ENCODE measurements around the gene ACR. TPM values are rescaled to one million over a fixed set of nuclear protein-coding genes. Genes with fewer than 3 reads are reported as not detected.

Gene ACR
- total RNA-seq, 1 experiment from 2014 or later, result not detected

GRCh38 chr22:50714631-50715179, 23.3 kb upstream of the ACR start:
- in situ Hi-C loops (cut with HindIII; ENCODE audit: low sequenced_read_pairs), result no loop called here

DNA sequence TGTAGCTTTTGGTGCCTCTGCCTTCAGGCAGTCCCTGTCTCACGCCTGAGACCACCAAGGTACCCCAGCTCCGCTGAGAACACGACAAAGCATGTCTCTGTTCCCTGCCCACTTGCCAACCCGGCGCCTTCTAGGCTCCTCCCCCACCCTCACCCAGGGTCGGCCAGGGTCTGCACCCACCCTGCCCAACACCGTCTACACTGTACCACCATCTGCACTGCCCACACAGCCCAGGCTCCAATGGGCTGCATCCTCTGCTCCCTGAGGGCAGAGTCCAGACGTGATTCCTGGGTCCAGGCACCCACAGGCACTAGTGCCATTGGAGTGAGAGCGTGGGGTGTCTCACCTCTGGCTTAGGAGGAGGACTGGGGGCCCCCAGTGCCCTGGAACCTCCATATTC, 22.8 kb upstream of the ACR start:
- DNase-seq (ENCODE audit: low spot score), result no peak
- in situ Hi-C loops (cut with HindIII; ENCODE audit: low sequenced_read_pairs), result no loop called here

More at GRCh38 chr22:50714631-50715179, 23.3 kb upstream of the ACR start:
- peak; percentile 29 for DNase-seq (ENCODE audit: low spot score)

GRCh38 chr22:50715776-50716175, 22.2 kb upstream of the ACR start:
- no peak for DNase-seq (ENCODE audit: low spot score)
- in situ Hi-C loops (cut with HindIII; ENCODE audit: low sequenced_read_pairs), result no loop called here

- in situ Hi-C loops (cut with HindIII; ENCODE audit: low sequenced_read_pairs), result no loop called here
- no peak for DNase-seq (ENCODE audit: low spot score)
Observed at GRCh38 chr22:50716290-50717024, 21.5 kb upstream of the ACR start.

GRCh38 chr22:50717709-50718351, 20.2 kb upstream of the ACR start:
- in situ Hi-C loops (cut with HindIII; ENCODE audit: low sequenced_read_pairs), result no loop called here
- DNase-seq (ENCODE audit: low spot score), result peak; percentile 66

DNA sequence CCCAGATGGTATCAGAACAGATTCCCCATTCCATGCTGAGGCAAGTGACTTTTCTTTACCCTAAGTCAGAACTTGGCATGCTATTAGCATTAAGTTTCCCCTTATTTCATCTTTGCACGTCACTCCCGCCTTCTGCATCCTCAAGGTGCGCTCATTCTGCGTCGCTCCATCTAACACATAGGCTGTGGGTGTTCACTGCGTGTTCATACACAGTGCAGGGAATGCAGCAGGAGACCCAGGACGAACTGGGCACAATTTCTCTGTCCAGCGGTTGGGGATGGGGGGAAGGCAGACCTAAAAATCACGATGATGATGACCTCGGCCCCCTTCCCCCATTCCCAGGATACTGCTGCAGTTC, 19.7 kb upstream of the ACR start:
- in situ Hi-C loops (cut with HindIII; ENCODE audit: low sequenced_read_pairs), result no loop called here
- no peak for DNase-seq (ENCODE audit: low spot score)

DNA sequence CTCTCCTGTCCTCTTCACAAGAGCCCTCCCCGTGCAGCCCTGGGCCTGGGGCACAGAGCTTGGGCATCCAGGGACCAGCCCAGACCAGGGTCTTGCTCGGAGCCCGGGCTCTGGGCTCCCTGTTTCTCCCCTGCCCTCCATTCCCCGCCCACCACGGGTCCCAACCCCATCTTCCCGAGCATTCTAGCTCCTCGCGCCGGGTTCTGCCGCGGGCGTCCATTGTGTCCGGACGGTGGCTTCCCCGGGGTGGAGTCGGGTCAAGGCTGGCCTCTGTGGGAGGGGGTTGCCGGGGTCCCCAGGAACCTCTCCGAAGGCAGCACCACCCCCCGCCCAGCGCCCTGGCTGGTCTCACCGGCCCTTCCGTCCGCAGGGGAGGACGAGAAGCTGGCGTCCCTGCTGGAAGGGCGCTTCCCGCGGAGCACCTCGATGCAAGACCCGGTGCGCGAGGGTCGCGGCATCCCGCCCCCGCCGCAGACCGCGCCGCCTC, 18.1 kb upstream of the ACR start:
- DNase-seq (ENCODE audit: low spot score), result no peak
- in situ Hi-C loops (cut with HindIII; ENCODE audit: low sequenced_read_pairs), result no loop called here

DNA sequence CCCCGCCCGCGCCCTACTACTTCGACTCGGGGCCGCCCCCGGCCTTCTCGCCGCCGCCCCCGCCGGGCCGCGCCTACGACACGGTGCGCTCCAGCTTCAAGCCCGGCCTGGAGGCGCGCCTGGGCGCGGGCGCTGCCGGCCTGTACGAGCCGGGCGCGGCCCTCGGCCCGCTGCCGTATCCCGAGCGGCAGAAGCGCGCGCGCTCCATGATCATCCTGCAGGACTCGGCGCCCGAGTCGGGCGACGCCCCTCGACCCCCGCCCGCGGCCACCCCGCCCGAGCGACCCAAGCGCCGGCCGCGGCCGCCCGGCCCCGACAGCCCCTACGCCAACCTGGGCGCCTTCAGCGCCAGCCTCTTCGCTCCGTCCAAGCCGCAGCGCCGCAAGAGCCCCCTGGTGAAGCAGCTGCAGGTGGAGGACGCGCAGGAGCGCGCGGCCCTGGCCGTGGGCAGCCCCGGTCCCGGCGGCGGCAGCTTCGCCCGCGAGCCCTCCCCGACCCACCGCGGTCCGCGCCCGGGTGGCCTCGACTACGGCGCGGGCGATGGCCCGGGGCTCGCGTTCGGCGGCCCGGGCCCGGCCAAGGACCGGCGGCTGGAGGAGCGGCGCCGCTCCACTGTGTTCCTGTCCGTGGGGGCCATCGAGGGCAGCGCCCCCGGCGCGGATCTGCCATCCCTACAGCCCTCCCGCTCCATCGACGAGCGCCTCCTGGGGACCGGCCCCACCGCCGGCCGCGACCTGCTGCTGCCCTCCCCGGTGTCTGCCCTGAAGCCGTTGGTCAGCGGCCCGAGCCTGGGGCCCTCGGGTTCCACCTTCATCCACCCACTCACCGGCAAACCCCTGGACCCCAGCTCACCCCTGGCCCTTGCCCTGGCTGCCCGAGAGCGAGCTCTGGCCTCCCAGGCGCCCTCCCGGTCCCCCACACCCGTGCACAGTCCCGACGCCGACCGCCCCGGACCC, 17.4 kb upstream of the ACR start:
- DNase-seq (ENCODE audit: low spot score), result no peak
- in situ Hi-C loops (cut with HindIII; ENCODE audit: low sequenced_read_pairs), result no loop called here

- in situ Hi-C loops (cut with HindIII; ENCODE audit: low sequenced_read_pairs), result no loop called here
- DNase-seq (ENCODE audit: low spot score), result peak; percentile 68
Observed at GRCh38 chr22:50721257-50721844, 16.7 kb upstream of the ACR start.

- DNase-seq (ENCODE audit: low spot score), result peak; percentile 49
- in situ Hi-C loops (cut with HindIII; ENCODE audit: low sequenced_read_pairs), result no loop called here
Observed at GRCh38 chr22:50722048-50722701, 15.8 kb upstream of the ACR start.

GRCh38 chr22:50722716-50723428, 15.1 kb upstream of the ACR start:
- in situ Hi-C loops (cut with HindIII; ENCODE audit: low sequenced_read_pairs), result no loop called here
- peak; percentile 58 for DNase-seq (ENCODE audit: low spot score)

DNA sequence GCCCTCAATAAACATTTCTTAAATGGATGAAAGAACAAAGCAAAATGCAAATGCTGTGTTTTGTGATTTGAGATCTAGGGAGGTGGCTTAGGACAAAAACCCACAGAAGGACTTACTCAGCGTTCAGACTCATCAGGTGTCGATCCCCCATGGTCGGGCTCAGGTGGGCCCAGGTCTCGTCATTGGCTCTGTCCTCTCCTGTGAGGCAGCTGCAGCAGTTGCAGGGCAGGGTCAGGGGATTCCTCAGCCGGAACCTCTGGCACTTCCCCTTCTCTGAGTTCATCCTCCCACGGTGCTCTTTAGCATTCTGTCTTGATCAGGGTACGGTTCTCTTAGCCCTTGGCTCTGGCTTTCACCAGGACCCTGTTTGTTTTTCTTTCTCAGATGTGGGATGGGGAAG, 14.0 kb upstream of the ACR start:
- peak; percentile 12 for DNase-seq (ENCODE audit: low spot score)
- in situ Hi-C loops (cut with HindIII; ENCODE audit: low sequenced_read_pairs), result no loop called here

- peak; percentile 39 for DNase-seq (ENCODE audit: low spot score)
- in situ Hi-C loops (cut with HindIII; ENCODE audit: low sequenced_read_pairs), result no loop called here
Observed at GRCh38 chr22:50724616-50725015, 13.4 kb upstream of the ACR start.

DNA sequence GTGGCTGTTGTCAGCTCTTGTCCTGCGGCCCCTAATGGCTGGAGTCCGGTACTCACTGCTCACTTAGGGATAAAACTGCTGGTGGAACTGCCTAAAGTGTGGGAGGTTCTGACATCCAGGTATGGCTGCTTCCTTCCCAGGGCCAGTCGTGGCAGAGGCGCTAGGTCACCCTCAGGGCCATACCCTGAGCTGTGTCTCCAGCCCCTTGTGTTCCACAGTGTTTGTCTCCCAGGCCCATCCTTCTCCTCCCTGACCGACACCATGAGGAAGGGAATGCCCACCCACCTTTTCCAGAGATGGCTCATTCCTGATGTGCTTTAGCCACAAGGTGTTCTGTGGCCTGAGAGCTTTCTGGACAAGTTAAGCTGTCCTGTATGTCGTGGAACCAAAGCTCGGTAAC, 12.4 kb upstream of the ACR start:
- in situ Hi-C loops (cut with HindIII; ENCODE audit: low sequenced_read_pairs), result no loop called here
- peak; percentile 7 for DNase-seq (ENCODE audit: low spot score)

DNA sequence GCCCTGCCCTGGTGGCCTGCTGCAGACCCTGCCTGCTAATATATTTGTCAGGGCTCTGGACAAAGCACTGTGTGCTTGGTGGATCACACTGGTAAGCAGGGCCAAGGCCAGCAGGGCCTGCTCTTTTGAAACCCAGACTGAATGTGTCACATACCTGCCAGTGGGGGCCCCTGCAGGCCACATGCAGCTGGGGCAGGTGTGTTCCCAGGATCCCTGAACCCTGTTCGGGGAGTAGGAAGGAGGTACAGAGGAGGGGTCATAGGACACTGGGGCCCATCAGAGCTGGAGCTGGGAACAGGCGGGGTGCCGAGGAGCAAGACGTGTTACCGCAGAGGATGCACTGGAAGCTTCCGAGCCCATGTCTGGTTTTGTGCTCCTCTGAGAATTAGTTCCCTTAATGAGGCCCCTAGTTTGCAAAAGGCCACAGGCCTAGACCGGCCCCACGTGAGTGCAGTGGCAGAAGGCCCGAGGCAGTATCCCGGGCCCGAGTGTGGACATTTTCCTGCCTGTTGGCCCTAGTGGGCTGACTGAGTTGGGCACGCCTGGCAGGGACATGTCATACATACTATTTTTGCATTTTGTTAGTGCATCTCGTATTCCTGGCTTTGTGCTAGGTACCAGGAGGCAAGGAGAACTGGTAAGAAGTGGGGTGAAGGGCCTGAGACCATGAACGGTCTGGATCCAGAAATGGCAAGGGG, 11.2 kb upstream of the ACR start:
- in situ Hi-C loops (cut with HindIII; ENCODE audit: low sequenced_read_pairs), result no loop called here
- peak; percentile 15 for DNase-seq (ENCODE audit: low spot score)

DNA sequence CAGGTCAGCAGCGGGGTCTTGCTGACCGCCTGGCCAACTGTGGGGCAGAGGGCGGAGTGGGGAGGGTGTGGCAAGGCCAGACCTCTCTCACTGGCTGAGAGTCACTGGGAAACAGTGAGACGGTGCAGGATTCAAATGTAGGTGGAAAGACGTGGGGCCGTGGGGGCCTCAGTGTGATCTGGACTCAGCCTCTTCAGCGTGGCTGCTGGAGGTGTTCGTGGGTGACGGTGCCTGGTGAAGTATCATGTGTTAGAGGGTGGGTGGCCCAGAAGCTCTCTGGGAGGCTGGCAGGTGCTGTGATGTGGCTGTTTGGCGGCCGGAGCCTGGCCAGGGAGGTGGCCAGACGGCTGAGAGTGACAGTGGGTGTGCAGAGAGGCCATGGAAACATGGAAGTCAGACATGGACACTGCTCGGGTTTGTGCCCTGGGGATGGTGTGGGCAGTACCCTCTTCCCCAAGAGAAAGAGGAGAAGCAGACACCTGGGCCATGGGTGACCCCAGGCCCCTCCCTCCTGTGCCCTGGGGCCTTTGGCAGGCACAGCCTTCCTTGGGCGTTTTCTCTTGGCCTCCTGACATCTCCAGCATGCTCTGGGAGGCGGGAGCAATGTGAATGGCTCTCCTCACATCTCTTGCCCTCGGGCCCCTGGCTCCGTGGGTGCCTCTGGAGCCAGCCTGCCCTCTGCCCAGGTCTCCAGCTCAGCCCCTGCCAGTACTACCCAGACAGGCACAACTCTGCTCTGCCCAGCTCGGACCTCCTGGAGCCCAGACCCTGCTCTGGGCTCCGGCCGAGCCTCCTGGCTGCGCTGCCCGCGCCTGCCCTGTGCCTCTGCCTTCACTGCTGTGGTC, 10.1 kb upstream of the ACR start:
- in situ Hi-C loops (cut with HindIII; ENCODE audit: low sequenced_read_pairs), result no loop called here
- peak; percentile 34 for DNase-seq (ENCODE audit: low spot score)

GRCh38 chr22:50728523-50728931, 9.5 kb upstream of the ACR start:
- in situ Hi-C loops (cut with HindIII; ENCODE audit: low sequenced_read_pairs), result no loop called here

More at GRCh38 chr22:50728523-50728931, 9.5 kb upstream of the ACR start:
- DNase-seq (ENCODE audit: low spot score), result peak; percentile 1

Measured in G401 (cell line).